ENCODE results near the gene CFHR4.
"Not testable (repeated sequence)": the region's sequence is repeated elsewhere in the genome, so short reads cannot be mapped to it uniquely, and the experiment has no call there.

The CFHR4 gene

DNA sequence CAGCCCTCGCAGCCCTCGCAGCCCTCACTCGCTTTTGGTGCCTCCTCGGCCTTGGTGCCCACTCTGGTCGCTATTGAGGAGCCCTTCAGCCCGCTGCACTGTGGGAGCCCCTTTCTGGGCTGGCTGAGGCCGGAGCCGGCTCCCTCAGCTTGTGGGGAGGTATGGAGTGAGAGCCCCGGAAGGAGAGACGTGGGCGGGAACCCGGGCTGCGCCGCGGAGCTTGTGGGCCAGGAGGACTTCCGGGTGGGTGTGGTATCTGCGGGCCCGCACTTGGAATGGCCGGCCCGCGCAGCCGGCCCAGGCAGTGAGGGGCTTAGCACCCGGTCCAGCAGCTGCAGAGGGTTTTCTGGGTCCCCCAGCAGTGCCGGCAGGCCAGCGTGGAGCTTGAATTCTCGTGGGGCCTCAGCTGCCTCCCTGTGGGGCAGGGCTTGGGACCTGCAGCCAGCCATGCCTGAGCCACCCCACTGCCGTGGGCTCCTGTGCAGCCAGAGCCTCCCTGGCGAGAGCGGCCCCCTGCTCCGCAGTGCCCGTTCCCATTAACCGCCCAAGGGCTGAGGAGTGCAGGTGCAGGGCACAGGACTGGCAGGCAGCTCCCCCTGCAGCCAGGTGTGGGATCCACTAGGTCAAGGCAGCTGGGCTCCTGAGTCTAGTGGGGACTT lies 45.8 kb downstream of the CFHR4 start:
- POLR2A ChIA-PET = no interaction called here
- no peak overlapping the region for H3K4me3 ChIP-seq (ENCODE audit: control insufficient read depth in 1 of 7, extremely low read depth in 1 of 7, insufficient read depth in 4 of 7, low read depth in 2 of 7, low read length in 6 of 7)
- peaks cover 0 to 2% (median 0%) of the 10 kb centered on the region in 5 experiments for H3K9me3 ChIP-seq (ENCODE audit: control extremely low read depth in 1 of 5, control insufficient read depth in 4 of 5, insufficient read depth in 2 of 5, low read depth in 1 of 5, low read length in 4 of 5)
- no peak overlapping the region for H3K27ac ChIP-seq (ENCODE audit: insufficient read depth in 1 of 2, low read depth in 1 of 2, low read length in 2 of 2, poor library complexity in 1 of 2, severe bottlenecking in 2 of 2)
- DNase-seq = no peak
- H3K27me3 ChIP-seq (replicated peaks in 2 of 5; ENCODE audit: control insufficient read depth in 4 of 5, insufficient read depth in 5 of 5, low read length in 4 of 5) = no peaks in the 10 kb centered on the region
- CTCF ChIA-PET = no interaction called here
- no peaks in the 10 kb centered on the region for H3K36me3 ChIP-seq (ENCODE audit: control insufficient read depth in 4 of 4, insufficient read depth in 4 of 4, low read length in 3 of 4)
- WGBS (ENCODE audit: insufficient coverage) = 95% methylated on average over 25 of the region's 32 CpGs
- H3K4me1 ChIP-seq (ENCODE audit: control extremely low read depth in 1 of 4, control insufficient read depth in 4 of 4, insufficient read depth in 4 of 4, low read length in 3 of 4) = no peaks in the 10 kb centered on the region

GRCh38 chr1:196941474-196941873 lies 53.6 kb downstream of the CFHR4 start:
- H3K9me3 ChIP-seq (ENCODE audit: control extremely low read depth in 1 of 5, control insufficient read depth in 4 of 5, insufficient read depth in 2 of 5, low read depth in 1 of 5, low read length in 4 of 5); H3K4me3 ChIP-seq (ENCODE audit: control insufficient read depth in 1 of 7, extremely low read depth in 1 of 7, insufficient read depth in 4 of 7, low read depth in 2 of 7, low read length in 6 of 7); H3K27me3 ChIP-seq (replicated peaks in 2 of 5; ENCODE audit: control insufficient read depth in 4 of 5, insufficient read depth in 5 of 5, low read length in 4 of 5); DNase-seq; POLR2A ChIA-PET; CTCF ChIA-PET; H3K36me3 ChIP-seq (ENCODE audit: control insufficient read depth in 4 of 4, insufficient read depth in 4 of 4, low read length in 3 of 4); H3K27ac ChIP-seq (ENCODE audit: insufficient read depth in 1 of 2, low read depth in 1 of 2, low read length in 2 of 2, poor library complexity in 1 of 2, severe bottlenecking in 2 of 2); H3K4me1 ChIP-seq (ENCODE audit: control extremely low read depth in 1 of 4, control insufficient read depth in 4 of 4, insufficient read depth in 4 of 4, low read length in 3 of 4): not testable (repeated sequence)
- 96% methylated on average over 5 of the region's 6 CpGs for WGBS (ENCODE audit: insufficient coverage)

GRCh38 chr1:196943568-196943967 lies 55.7 kb downstream of the CFHR4 start, which contains the start of gene CFHR2:
CFHR2 (plus strand) TSS chr1:196943738; CDS start chr1:196943881, 143 bp downstream.
- H3K27ac ChIP-seq (ENCODE audit: insufficient read depth in 1 of 2, low read depth in 1 of 2, low read length in 2 of 2, poor library complexity in 1 of 2, severe bottlenecking in 2 of 2); H3K4me3 ChIP-seq (ENCODE audit: control insufficient read depth in 1 of 7, extremely low read depth in 1 of 7, insufficient read depth in 4 of 7, low read depth in 2 of 7, low read length in 6 of 7); H3K36me3 ChIP-seq (ENCODE audit: control insufficient read depth in 4 of 4, insufficient read depth in 4 of 4, low read length in 3 of 4); POLR2A ChIA-PET; CTCF ChIA-PET; H3K27me3 ChIP-seq (replicated peaks in 2 of 5; ENCODE audit: control insufficient read depth in 4 of 5, insufficient read depth in 5 of 5, low read length in 4 of 5); H3K9me3 ChIP-seq (ENCODE audit: control extremely low read depth in 1 of 5, control insufficient read depth in 4 of 5, insufficient read depth in 2 of 5, low read depth in 1 of 5, low read length in 4 of 5); H3K4me1 ChIP-seq (ENCODE audit: control extremely low read depth in 1 of 4, control insufficient read depth in 4 of 4, insufficient read depth in 4 of 4, low read length in 3 of 4); DNase-seq: not testable (repeated sequence)
- no CpG with 5 or more reads among the region's 1 CpG for WGBS (ENCODE audit: insufficient coverage)

DNA sequence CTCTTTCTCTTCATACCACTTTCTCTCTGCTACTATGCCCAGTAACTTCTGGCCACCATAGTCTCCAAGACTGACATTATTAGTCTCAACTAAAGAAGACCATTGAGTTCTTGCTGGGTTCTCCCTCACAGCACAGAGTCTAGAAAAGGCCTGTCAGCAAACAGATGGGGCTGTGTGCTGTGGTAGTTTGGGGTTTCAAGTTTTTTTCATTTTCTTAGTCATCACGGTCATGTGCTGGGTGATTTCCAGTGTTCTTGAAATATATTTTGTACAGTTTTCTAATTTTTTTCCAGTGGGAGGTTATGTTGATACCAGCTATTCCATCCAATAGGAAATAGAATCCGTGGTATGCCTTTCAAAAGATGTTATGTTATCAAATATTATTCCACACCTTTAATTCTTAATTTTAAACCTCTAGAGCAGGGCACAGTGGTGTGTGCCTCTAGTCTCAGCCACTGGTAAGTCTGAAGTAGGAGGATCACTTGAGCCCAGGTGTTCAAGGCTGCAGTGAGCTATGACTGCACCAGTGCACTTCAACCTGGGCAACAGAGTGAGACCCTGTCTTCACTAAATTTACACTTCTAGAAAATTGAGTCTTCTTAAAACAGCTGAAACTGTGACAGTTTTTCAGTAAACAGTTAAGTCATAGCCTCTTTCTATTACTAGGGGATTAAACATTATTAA lies 64.0 kb downstream of the CFHR4 start:
- Histone ChIP-seq H3K9me3 (ENCODE audit: control extremely low read depth in 1 of 5, control insufficient read depth in 4 of 5, insufficient read depth in 2 of 5, low read depth in 1 of 5, low read length in 4 of 5) (peaks cover 0 to 1% (median 0%) of the 10 kb centered on the region in 5 experiments), H3K4me3 (ENCODE audit: control insufficient read depth in 1 of 7, extremely low read depth in 1 of 7, insufficient read depth in 4 of 7, low read depth in 2 of 7, low read length in 6 of 7) (no peak overlapping the region), H3K4me1 (ENCODE audit: control extremely low read depth in 1 of 4, control insufficient read depth in 4 of 4, insufficient read depth in 4 of 4, low read length in 3 of 4) (no peaks in the 10 kb centered on the region), H3K27me3 (replicated peaks in 2 of 5; ENCODE audit: control insufficient read depth in 4 of 5, insufficient read depth in 5 of 5, low read length in 4 of 5) (no peaks in the 10 kb centered on the region), H3K27ac (ENCODE audit: insufficient read depth in 1 of 2, low read depth in 1 of 2, low read length in 2 of 2, poor library complexity in 1 of 2, severe bottlenecking in 2 of 2) (no peak overlapping the region), H3K36me3 (ENCODE audit: control insufficient read depth in 4 of 4, insufficient read depth in 4 of 4, low read length in 3 of 4) (no peaks in the 10 kb centered on the region)
- ChIA-PET POLR2A (no interaction called here), CTCF (no interaction called here)
- DNase-seq = no peak
- 80% methylated on average over 1 of the region's 2 CpGs for WGBS (ENCODE audit: insufficient coverage)

DNA sequence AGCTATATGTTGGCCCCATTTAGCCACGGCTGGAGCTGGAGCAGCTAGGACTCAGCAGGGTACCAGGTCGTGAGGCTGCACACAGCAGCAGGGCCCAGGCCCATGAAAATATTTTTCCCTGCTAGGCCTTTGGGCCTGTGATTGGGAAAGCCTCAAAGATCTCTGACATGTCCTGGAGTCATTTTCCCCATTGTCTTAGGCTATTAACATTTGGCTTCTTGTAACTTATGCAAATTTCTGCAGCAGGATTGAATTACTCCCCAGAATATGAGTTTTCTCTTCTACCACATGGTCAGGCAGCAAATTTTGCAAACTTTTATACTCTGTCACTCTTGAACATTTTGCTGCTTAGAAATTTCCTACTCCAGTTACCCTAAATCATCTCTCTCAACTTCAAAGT lies 66.9 kb downstream of the CFHR4 start:
- Histone ChIP-seq H3K36me3 (ENCODE audit: control insufficient read depth in 4 of 4, insufficient read depth in 4 of 4, low read length in 3 of 4) (no peaks in the 10 kb centered on the region), H3K9me3 (ENCODE audit: control extremely low read depth in 1 of 5, control insufficient read depth in 4 of 5, insufficient read depth in 2 of 5, low read depth in 1 of 5, low read length in 4 of 5) (peaks cover 0 to 1% (median 0%) of the 10 kb centered on the region in 5 experiments), H3K4me1 (ENCODE audit: control extremely low read depth in 1 of 4, control insufficient read depth in 4 of 4, insufficient read depth in 4 of 4, low read length in 3 of 4) (no peaks in the 10 kb centered on the region), H3K27ac (ENCODE audit: insufficient read depth in 1 of 2, low read depth in 1 of 2, low read length in 2 of 2, poor library complexity in 1 of 2, severe bottlenecking in 2 of 2) (no peak overlapping the region), H3K4me3 (ENCODE audit: control insufficient read depth in 1 of 7, extremely low read depth in 1 of 7, insufficient read depth in 4 of 7, low read depth in 2 of 7, low read length in 6 of 7) (no peak overlapping the region), H3K27me3 (replicated peaks in 2 of 5; ENCODE audit: control insufficient read depth in 4 of 5, insufficient read depth in 5 of 5, low read length in 4 of 5) (no peaks in the 10 kb centered on the region)
- DNase-seq = no peak
- POLR2A ChIA-PET = no interaction called here
- CTCF ChIA-PET = no interaction called here
- WGBS (ENCODE audit: insufficient coverage) = 92% methylated on average over 2 of the region's 2 CpGs

DNA sequence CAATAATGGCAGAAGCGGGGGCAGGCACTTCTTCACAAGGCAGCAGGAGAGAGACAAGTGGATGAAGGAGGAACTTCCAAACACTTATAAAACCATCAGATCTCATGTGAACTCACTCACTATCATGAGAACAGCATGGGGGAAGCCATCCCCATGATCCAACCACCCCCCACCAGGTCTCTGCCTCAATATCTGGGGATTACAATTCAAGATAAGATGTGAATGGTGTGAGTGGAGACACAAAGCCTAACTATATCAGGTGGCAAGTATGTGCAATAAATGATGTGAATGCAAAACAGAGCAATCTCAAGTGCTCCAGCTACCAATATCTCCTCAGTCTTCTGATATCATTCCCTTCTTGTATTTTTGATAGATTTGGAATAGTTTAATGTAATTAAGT lies 68.1 kb downstream of the CFHR4 start:
- ChIA-PET CTCF (no interaction called here), POLR2A (no interaction called here)
- Histone ChIP-seq H3K27ac (ENCODE audit: insufficient read depth in 1 of 2, low read depth in 1 of 2, low read length in 2 of 2, poor library complexity in 1 of 2, severe bottlenecking in 2 of 2) (no peak overlapping the region), H3K9me3 (ENCODE audit: control extremely low read depth in 1 of 5, control insufficient read depth in 4 of 5, insufficient read depth in 2 of 5, low read depth in 1 of 5, low read length in 4 of 5) (peaks cover 0 to 1% (median 0%) of the 10 kb centered on the region in 5 experiments), H3K36me3 (ENCODE audit: control insufficient read depth in 4 of 4, insufficient read depth in 4 of 4, low read length in 3 of 4) (no peaks in the 10 kb centered on the region), H3K27me3 (replicated peaks in 2 of 5; ENCODE audit: control insufficient read depth in 4 of 5, insufficient read depth in 5 of 5, low read length in 4 of 5) (no peaks in the 10 kb centered on the region), H3K4me3 (ENCODE audit: control insufficient read depth in 1 of 7, extremely low read depth in 1 of 7, insufficient read depth in 4 of 7, low read depth in 2 of 7, low read length in 6 of 7) (no peak overlapping the region), H3K4me1 (ENCODE audit: control extremely low read depth in 1 of 4, control insufficient read depth in 4 of 4, insufficient read depth in 4 of 4, low read length in 3 of 4) (no peaks in the 10 kb centered on the region)
- no peak for DNase-seq
- WGBS (ENCODE audit: insufficient coverage) = no CpG with 5 or more reads among the region's 1 CpG

DNA sequence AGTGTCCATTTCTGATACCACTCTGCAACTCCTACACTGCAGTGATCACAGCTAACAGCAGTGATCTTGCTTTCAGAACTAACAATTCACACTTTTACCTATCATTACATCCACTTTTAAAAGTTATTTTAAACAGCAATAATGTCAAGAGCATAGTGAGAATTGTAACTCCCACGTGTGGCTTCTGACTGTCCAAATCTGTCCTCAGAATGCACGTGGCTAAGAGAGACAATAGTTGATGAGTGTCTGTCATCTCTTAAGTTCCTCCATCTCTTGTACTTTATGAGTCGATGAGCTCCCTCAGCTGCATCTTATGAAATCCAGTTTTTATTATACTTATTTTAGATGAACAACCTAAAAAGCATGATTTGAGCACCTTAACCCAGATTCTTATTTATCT lies 73.0 kb downstream of the CFHR4 start:
- WGBS (ENCODE audit: insufficient coverage) = 79% methylated on average over 2 of the region's 3 CpGs
- CTCF ChIA-PET = no interaction called here
- Histone ChIP-seq H3K4me1 (ENCODE audit: control extremely low read depth in 1 of 4, control insufficient read depth in 4 of 4, insufficient read depth in 4 of 4, low read length in 3 of 4) (no peaks in the 10 kb centered on the region), H3K9me3 (ENCODE audit: control extremely low read depth in 1 of 5, control insufficient read depth in 4 of 5, insufficient read depth in 2 of 5, low read depth in 1 of 5, low read length in 4 of 5) (peaks cover 0 to under 1% (median 0%) of the 10 kb centered on the region in 5 experiments), H3K27me3 (replicated peaks in 2 of 5; ENCODE audit: control insufficient read depth in 4 of 5, insufficient read depth in 5 of 5, low read length in 4 of 5) (no peaks in the 10 kb centered on the region), H3K27ac (ENCODE audit: insufficient read depth in 1 of 2, low read depth in 1 of 2, low read length in 2 of 2, poor library complexity in 1 of 2, severe bottlenecking in 2 of 2) (no peak overlapping the region), H3K36me3 (ENCODE audit: control insufficient read depth in 4 of 4, insufficient read depth in 4 of 4, low read length in 3 of 4) (no peaks in the 10 kb centered on the region), H3K4me3 (ENCODE audit: control insufficient read depth in 1 of 7, extremely low read depth in 1 of 7, insufficient read depth in 4 of 7, low read depth in 2 of 7, low read length in 6 of 7) (no peak overlapping the region)
- DNase-seq = no peak
- POLR2A ChIA-PET = no interaction called here
